Left lung (tissue), 14 donors: Measurements from ENCODE around the gene LLPH. TPM values are rescaled to one million over a fixed set of nuclear protein-coding genes. Genes with fewer than 3 reads are reported as not detected.
"Not testable (repeated sequence)": the region's sequence is repeated elsewhere in the genome, so short reads cannot be mapped to it uniquely, and the experiment has no call there.

ENCODE experiments used
- ATAC-seq: fragments of 200-7000 bp; cut with Tn5 transposase; one replicate; pipeline ENCODE4 v1.9.1; 2020; ENCODE audit warnings: moderate library complexity
- DNase-seq, 4 donors: peaks; one replicate each; pipeline ENCODE4 v3.0.0-alpha.2; 2013 to 2020
- H3K27ac ChIP-seq, 2 donors: fragments of 200-600 bp; sonication (generic) in 1 of 2; one replicate each; pipeline versions ENCODE4 v1.5.0 to v1.8.0; 2020 to 2021
- H3K27me3 ChIP-seq, 2 donors: fragments of 200-600 bp; sonication (generic) in 1 of 2; one replicate each; pipeline versions ENCODE4 v1.5.0 to v1.8.0; 2020 to 2021
- H3K36me3 ChIP-seq, 2 donors: fragments of 200-600 bp; sonication (generic) in 1 of 2; one replicate each; pipeline versions ENCODE4 v1.5.0 to v1.8.0; 2020 to 2021
- H3K4me1 ChIP-seq, 2 donors: fragments of 200-600 bp; one replicate each; pipeline ENCODE4 v1.8.0; 2021
- H3K4me3 ChIP-seq, 2 donors: fragments of 200-600 bp; sonication (generic) in 1 of 2; one replicate each; pipeline versions ENCODE4 v1.5.0 to v1.8.0; 2020 to 2021; ENCODE audit warnings: mild to moderate bottlenecking in 1 of 2
- H3K9me3 ChIP-seq, 2 donors: fragments of 200-600 bp; sonication (generic) in 1 of 2; one replicate each; pipeline versions ENCODE4 v1.5.0 to v1.8.0; 2020 to 2021
- intact Hi-C, 2 donors: fragments of 100-400 bp; cut with DNase I; formaldehyde crosslinking; loops; one replicate each; pipeline versions ENCODE4 v1.11.2 to v1.14.2; 2022
- long read RNA-seq, 12 donors: library from polyadenylated mRNA in 2 of 12; unstranded in 2 of 12; transcript quantifications; one replicate each; pipeline ENCODE4 v2.0.0 and lab custom pipeline, GENCODE V29; 2019 to 2026
- polyA plus RNA-seq, 6 donors: library from polyadenylated mRNA; unstranded; fragments of 120-200 nt; gene quantifications; one replicate each; pipeline ENCODE4 v1.2.1, GENCODE V29; 2013; ENCODE audit not compliant: insufficient read length in 6 of 6
- total RNA-seq, 2 donors: library from RNA; stranded (reverse); fragmentation: NEBNext Ultra II Directional; extraction: Animal tissue kit (Norgen Biotek cat#: 25700); gene quantifications; one replicate each; pipeline ENCODE4 v1.2.1, GENCODE V29; 2021
- TF ChIP-seq, protein P1 (sequence below), 2 donors: fragments of 200-600 bp; sonication (generic) in 1 of 2; IDR thresholded peaks; one replicate each; pipeline versions ENCODE4 v1.5.0 to v1.8.0; 2021; ENCODE audit warnings: antibody characterized with exemption in 2 of 2
- donor health status: DM: no; HTN: yes; CAD: no.
- donor health status: DM: no; HTN: no; CAD: no.

LLPH gene
- total RNA-seq: 10 to 100 TPM; 16.8 to 21.1 TPM
- polyA plus RNA-seq: 10 to 100 TPM; 21.2 to 26.5 (median 24.8) TPM
- long read RNA-seq, donor 1, full-length matches to known transcripts: 31 of 31 reads
- long read RNA-seq, donor 1, partial matches to known transcripts: 0 of 31 reads
- long read RNA-seq, donor 1, other reads (novel, unspliced or antisense): 0 of 31 reads
- long read RNA-seq, donor 2, full-length matches to known transcripts: 16 of 24 reads
- long read RNA-seq, donor 2, partial matches to known transcripts: 8 of 24 reads
- long read RNA-seq, donor 2, other reads (novel, unspliced or antisense): 0 of 24 reads
- long read RNA-seq, donor 3, full-length matches to known transcripts: 18 of 18 reads
- long read RNA-seq, donor 3, partial matches to known transcripts: 0 of 18 reads
- long read RNA-seq, donor 3, other reads (novel, unspliced or antisense): 0 of 18 reads
- long read RNA-seq, donor 4, full-length matches to known transcripts: 17 of 17 reads
- long read RNA-seq, donor 4, partial matches to known transcripts: 0 of 17 reads
- long read RNA-seq, donor 4, other reads (novel, unspliced or antisense): 0 of 17 reads
- long read RNA-seq, donor 5, full-length matches to known transcripts: 26 of 26 reads
- long read RNA-seq, donor 5, partial matches to known transcripts: 0 of 26 reads
- long read RNA-seq, donor 5, other reads (novel, unspliced or antisense): 0 of 26 reads
- long read RNA-seq, donor 6, full-length matches to known transcripts: 19 of 19 reads
- long read RNA-seq, donor 6, partial matches to known transcripts: 0 of 19 reads
- long read RNA-seq, donor 6, other reads (novel, unspliced or antisense): 0 of 19 reads
- long read RNA-seq, donor 7, full-length matches to known transcripts: 6 of 6 reads
- long read RNA-seq, donor 7, partial matches to known transcripts: 0 of 6 reads
- long read RNA-seq, donor 7, other reads (novel, unspliced or antisense): 0 of 6 reads
- long read RNA-seq, donor 8, full-length matches to known transcripts: 14 of 14 reads
- long read RNA-seq, donor 8, partial matches to known transcripts: 0 of 14 reads
- long read RNA-seq, donor 8, other reads (novel, unspliced or antisense): 0 of 14 reads
- long read RNA-seq, donor 9: 0 reads
- long read RNA-seq, donor 10, full-length matches to known transcripts: 11 of 12 reads
- long read RNA-seq, donor 10, partial matches to known transcripts: 0 of 12 reads
- long read RNA-seq, donor 10, other reads (novel, unspliced or antisense): 1 of 12 reads
- long read RNA-seq, donor 11, full-length matches to known transcripts: 18 of 23 reads
- long read RNA-seq, donor 11, partial matches to known transcripts: 5 of 23 reads
- long read RNA-seq, donor 11, other reads (novel, unspliced or antisense): 0 of 23 reads
- long read RNA-seq, donor 12, full-length matches to known transcripts: 5 of 5 reads
- long read RNA-seq, donor 12, partial matches to known transcripts: 0 of 5 reads
- long read RNA-seq, donor 12, other reads (novel, unspliced or antisense): 0 of 5 reads

- H3K4me1 ChIP-seq: peaks cover 10 to 37% of the 10 kb centered on the region in 2 donors
- H3K9me3 ChIP-seq: no peaks in the 10 kb centered on the region
- DNase-seq (peak; percentile 81 to 97 (median 92)), ATAC-seq (peak; percentile 98)
- no peaks in the 10 kb centered on the region for H3K27me3 ChIP-seq
- intact Hi-C loops: no loop called here
- TF ChIP-seq, protein P1, sequence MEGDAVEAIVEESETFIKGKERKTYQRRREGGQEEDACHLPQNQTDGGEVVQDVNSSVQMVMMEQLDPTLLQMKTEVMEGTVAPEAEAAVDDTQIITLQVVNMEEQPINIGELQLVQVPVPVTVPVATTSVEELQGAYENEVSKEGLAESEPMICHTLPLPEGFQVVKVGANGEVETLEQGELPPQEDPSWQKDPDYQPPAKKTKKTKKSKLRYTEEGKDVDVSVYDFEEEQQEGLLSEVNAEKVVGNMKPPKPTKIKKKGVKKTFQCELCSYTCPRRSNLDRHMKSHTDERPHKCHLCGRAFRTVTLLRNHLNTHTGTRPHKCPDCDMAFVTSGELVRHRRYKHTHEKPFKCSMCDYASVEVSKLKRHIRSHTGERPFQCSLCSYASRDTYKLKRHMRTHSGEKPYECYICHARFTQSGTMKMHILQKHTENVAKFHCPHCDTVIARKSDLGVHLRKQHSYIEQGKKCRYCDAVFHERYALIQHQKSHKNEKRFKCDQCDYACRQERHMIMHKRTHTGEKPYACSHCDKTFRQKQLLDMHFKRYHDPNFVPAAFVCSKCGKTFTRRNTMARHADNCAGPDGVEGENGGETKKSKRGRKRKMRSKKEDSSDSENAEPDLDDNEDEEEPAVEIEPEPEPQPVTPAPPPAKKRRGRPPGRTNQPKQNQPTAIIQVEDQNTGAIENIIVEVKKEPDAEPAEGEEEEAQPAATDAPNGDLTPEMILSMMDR (IDR thresholded peaks at IDR 0.05): no peak
- H3K27ac ChIP-seq: peak within 1 kb of the TSS; percentile 73 to 78
- H3K36me3 ChIP-seq: peaks cover 0 to 32% of the 10 kb centered on the region in 2 donors
- peak within 1 kb of the TSS; percentile 76 to 79 for H3K4me3 ChIP-seq
Measured at GRCh38 chr12:66130267-66131066, at the start of gene LLPH. LLPH (minus strand) TSS chr12:66130750; CDS start chr12:66129106, 1,644 bp downstream.

GRCh38 chr12:66176105-66176900 lies 45.8 kb upstream of the LLPH start:
- H3K27me3 ChIP-seq: no peaks in the 10 kb centered on the region
- H3K36me3 ChIP-seq: no peaks in the 10 kb centered on the region
- TF ChIP-seq, protein P1 (IDR thresholded peaks at IDR 0.05): no peak
- intact Hi-C loops: no loop called here
- H3K9me3 ChIP-seq: no peaks in the 10 kb centered on the region
- no peak overlapping the region for H3K4me3 ChIP-seq
- no peak overlapping the region for H3K27ac ChIP-seq
- DNase-seq (peak in 2 of 4 donors; percentile 65 to 83), ATAC-seq (peak; percentile 51)
- peaks cover 7 to 32% of the 10 kb centered on the region in 2 donors for H3K4me1 ChIP-seq

DNA sequence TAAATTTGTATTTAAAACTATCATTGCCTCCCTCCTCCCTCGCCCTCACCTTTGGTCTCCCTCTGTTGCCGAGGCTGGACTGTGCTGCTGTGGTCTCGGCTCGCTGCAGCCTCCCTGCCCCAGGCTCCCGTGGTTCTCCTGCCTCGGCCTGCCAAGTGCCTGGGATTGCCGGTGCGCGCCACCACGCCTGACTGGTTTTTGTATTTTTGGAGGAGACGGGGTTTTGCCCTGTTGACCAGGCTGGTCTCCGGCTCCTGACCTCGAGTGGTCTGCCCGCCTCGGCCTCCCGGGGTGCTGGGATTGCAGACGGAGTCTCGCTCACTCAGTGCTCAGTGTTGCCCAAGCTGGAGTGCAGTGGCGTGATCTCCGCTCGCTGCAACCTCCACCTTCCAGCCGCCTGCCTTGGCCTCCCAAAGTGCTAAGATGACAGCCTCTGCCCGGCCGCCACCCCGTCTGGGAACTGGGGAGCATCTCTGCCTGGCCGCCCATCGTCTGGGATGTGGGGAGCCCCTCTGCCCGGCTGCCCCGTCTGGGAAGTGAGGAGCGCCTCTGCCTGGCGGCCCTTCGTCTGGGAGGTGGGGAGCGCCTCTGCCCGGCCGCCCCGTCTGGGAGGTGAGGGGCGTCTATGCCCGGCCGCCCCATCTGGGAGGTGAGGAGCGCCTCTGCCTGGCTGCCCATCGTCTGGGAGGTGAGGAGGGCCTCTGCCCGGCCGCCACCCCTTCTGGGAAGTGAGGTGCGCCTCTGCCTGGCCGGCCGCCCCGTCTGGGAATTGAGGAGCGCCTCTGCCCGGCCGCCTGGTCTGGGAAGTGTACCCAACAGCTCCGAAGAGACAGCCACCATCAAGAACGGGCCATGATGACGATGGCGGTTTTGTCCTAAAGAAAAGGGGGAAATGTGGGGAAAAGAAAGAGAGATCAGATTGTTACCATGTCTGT lies 44.1 kb upstream of the LLPH start:
- H3K36me3 ChIP-seq, H3K27ac ChIP-seq, intact Hi-C loops, H3K27me3 ChIP-seq, H3K9me3 ChIP-seq, H3K4me3 ChIP-seq, ATAC-seq: not testable (repeated sequence)
- peaks cover 7 to 42% of the 10 kb centered on the region in 2 donors for H3K4me1 ChIP-seq
- peak in 1 of 4 donors; percentile 72 for DNase-seq

GRCh38 chr12:66170606-66171005 lies 40.1 kb upstream of the LLPH start:
- no peaks in the 10 kb centered on the region for H3K36me3 ChIP-seq
- intact Hi-C loops: no loop called here
- TF ChIP-seq, protein P1 (IDR thresholded peaks at IDR 0.05): no peak
- ATAC-seq (no peak), DNase-seq (no peak)
- peak overlapping the region; percentile 71 to 75 for H3K4me3 ChIP-seq
- H3K4me1 ChIP-seq: peaks cover 0 to 54% of the 10 kb centered on the region in 2 donors
- H3K27me3 ChIP-seq: no peaks in the 10 kb centered on the region
- peak overlapping the region; percentile 99 to 100 for H3K27ac ChIP-seq
- no peaks in the 10 kb centered on the region for H3K9me3 ChIP-seq
